LHCN-M2 (cell line): ENCODE data around the gene AMN. TPM values are rescaled to one million over a fixed set of nuclear protein-coding genes. Genes with fewer than 3 reads are reported as not detected.

ENCODE experiments used
- DNase-seq: peaks from one replicate; pipeline ENCODE4 v3.0.0-alpha.2; 2012; ENCODE audit warnings: low read depth
- total RNA-seq: library from RNA; depleted of rRNA; stranded (reverse); fragments of >200 nt; gene quantifications from 2 replicates; pipeline ENCODE4 v1.2.3, GENCODE V29; 2014

Gene AMN
- total RNA-seq, 1 experiment from 2014 or later: not detected

- DNase-seq: no peak
Measured at GRCh38 chr14:102898776-102899515, 23.5 kb upstream of the AMN start.

- no peak for DNase-seq
Measured at GRCh38 chr14:102899516-102899900, 23.0 kb upstream of the AMN start.

- DNase-seq: no peak
Measured at GRCh38 chr14:102900631-102901571, 21.6 kb upstream of the AMN start.

- no peak for DNase-seq
Measured at GRCh38 chr14:102901633-102902032, 20.8 kb upstream of the AMN start.

GRCh38 chr14:102902086-102902485 lies 20.4 kb upstream of the AMN start:
- no peak for DNase-seq

- no peak for DNase-seq
Measured at GRCh38 chr14:102902523-102903247, 19.8 kb upstream of the AMN start.

GRCh38 chr14:102903248-102903888 lies 19.1 kb upstream of the AMN start:
- no peak for DNase-seq

GRCh38 chr14:102903889-102904512 lies 18.5 kb upstream of the AMN start:
- no peak for DNase-seq

GRCh38 chr14:102905116-102906108 lies 17.1 kb upstream of the AMN start:
- no peak for DNase-seq

- no peak for DNase-seq
Measured at GRCh38 chr14:102906616-102907302, 15.7 kb upstream of the AMN start.

- DNase-seq: no peak
Measured at GRCh38 chr14:102907303-102907844, 15.1 kb upstream of the AMN start.

- no peak for DNase-seq
Measured at GRCh38 chr14:102907980-102908730, 14.3 kb upstream of the AMN start.

GRCh38 chr14:102908766-102909455 lies 13.6 kb upstream of the AMN start:
- DNase-seq: no peak

- no peak for DNase-seq
Measured at GRCh38 chr14:102909462-102909861, 13.0 kb upstream of the AMN start.

- no peak for DNase-seq
Measured at GRCh38 chr14:102909911-102910310, 12.6 kb upstream of the AMN start.

GRCh38 chr14:102910442-102910841 lies 12.0 kb upstream of the AMN start:
- DNase-seq: no peak

GRCh38 chr14:102911541-102911951 lies 10.9 kb upstream of the AMN start:
- no peak for DNase-seq
